Peyer's patch (tissue), 4 donors: ENCODE results near the gene TGFA. TPM values are rescaled to one million over a fixed set of nuclear protein-coding genes. Genes with fewer than 3 reads are reported as not detected.

ENCODE experiments used
- DNase-seq, 3 donors: peaks; one replicate each; pipeline ENCODE4 v3.0.0-alpha.2; 2017 to 2019
- H3K27ac ChIP-seq, 4 donors: fragments of 200-600 bp; sonication (generic); one replicate each; pipeline ENCODE4 v1.5.1; 2016 to 2019
- H3K27me3 ChIP-seq, 2 donors: fragments of 200-600 bp; sonication (generic); one replicate each; pipeline ENCODE4 v1.5.1; 2019
- H3K36me3 ChIP-seq, 3 donors: fragments of 200-600 bp; sonication (generic); one replicate each; pipeline ENCODE4 v1.5.1; 2016 to 2019
- H3K4me1 ChIP-seq, 4 donors: fragments of 200-600 bp; sonication (generic); one replicate each; pipeline ENCODE4 v1.5.1; 2016 to 2019
- H3K4me3 ChIP-seq, 4 donors: fragments of 200-600 bp; sonication (generic); 1 replicate in 3 of 4; 2 replicates in 1 of 4; pipeline ENCODE4 v1.5.1; 2016 to 2019; ENCODE audit warnings: mild to moderate bottlenecking in 1 of 4
- H3K9me3 ChIP-seq, 4 donors: fragments of 200-600 bp; sonication (generic); one replicate each; pipeline ENCODE4 v1.5.1; 2016 to 2019; ENCODE audit warnings: mild to moderate bottlenecking in 1 of 4
- POLR2A ChIP-seq, 2 donors: fragments of 450-650 bp; IDR thresholded peaks; one replicate each; pipeline ENCODE4 v1.5.1; 2017; ENCODE audit warnings: antibody characterized with exemption in 2 of 2, mild to moderate bottlenecking in 2 of 2, moderate library complexity in 2 of 2
- total RNA-seq, 4 donors: library from RNA; depleted of rRNA; stranded (reverse); fragments of >200 nt; gene quantifications; one replicate each; pipeline ENCODE4 v1.1.0, GENCODE V29; 2016
- TF ChIP-seq, protein P1 (sequence below), 6 experiments: fragments of 450-650 bp in 4 of 6; fragments of 200-600 bp in 2 of 6; sonication (generic) in 1 of 6; IDR thresholded peaks; one replicate each; pipeline ENCODE4 v1.5.1; 2017 to 2019; ENCODE audit warnings: antibody characterized with exemption in 6 of 6, mild to moderate bottlenecking in 3 of 6, moderate library complexity in 1 of 6

TGFA gene
- total RNA-seq, 4 donors from 2014 or later: 2.5 to 51.6 (median 37.9) TPM

DNA sequence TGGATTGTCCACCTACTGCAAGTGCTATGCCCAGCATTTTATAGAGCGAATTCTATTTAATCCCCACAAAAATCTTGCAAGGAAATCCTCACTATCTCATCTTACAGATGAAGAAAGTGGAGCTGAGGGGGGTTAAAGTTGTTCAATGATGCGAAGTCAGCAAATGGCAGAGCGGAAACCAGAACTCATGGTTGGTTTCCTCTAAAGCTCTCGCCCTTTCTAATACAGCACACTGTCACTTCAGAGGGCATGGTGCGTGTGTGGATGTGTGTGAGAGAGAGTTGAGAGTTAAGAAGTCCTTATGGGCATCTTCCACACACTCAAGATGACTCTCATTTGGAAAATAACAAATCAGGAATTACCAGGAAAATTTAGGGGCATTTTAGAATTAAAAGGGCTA is 78.4 kb downstream of the TGFA start:
- Histone ChIP-seq H3K4me1 (peaks cover 0 to 6% (median 0%) of the 10 kb centered on the region in 4 donors), H3K9me3 (no peaks in the 10 kb centered on the region), H3K27me3 (no peaks in the 10 kb centered on the region), H3K36me3 (no peaks in the 10 kb centered on the region), H3K4me3 (no peak overlapping the region), H3K27ac (no peak overlapping the region)
- peak in 1 of 3 donors; percentile 18 for DNase-seq
- no peak for TF ChIP-seq POLR2A (IDR thresholded peaks at IDR 0.05)
- TF ChIP-seq, protein P1, sequence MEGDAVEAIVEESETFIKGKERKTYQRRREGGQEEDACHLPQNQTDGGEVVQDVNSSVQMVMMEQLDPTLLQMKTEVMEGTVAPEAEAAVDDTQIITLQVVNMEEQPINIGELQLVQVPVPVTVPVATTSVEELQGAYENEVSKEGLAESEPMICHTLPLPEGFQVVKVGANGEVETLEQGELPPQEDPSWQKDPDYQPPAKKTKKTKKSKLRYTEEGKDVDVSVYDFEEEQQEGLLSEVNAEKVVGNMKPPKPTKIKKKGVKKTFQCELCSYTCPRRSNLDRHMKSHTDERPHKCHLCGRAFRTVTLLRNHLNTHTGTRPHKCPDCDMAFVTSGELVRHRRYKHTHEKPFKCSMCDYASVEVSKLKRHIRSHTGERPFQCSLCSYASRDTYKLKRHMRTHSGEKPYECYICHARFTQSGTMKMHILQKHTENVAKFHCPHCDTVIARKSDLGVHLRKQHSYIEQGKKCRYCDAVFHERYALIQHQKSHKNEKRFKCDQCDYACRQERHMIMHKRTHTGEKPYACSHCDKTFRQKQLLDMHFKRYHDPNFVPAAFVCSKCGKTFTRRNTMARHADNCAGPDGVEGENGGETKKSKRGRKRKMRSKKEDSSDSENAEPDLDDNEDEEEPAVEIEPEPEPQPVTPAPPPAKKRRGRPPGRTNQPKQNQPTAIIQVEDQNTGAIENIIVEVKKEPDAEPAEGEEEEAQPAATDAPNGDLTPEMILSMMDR (IDR thresholded peaks at IDR 0.05): no peak

DNA sequence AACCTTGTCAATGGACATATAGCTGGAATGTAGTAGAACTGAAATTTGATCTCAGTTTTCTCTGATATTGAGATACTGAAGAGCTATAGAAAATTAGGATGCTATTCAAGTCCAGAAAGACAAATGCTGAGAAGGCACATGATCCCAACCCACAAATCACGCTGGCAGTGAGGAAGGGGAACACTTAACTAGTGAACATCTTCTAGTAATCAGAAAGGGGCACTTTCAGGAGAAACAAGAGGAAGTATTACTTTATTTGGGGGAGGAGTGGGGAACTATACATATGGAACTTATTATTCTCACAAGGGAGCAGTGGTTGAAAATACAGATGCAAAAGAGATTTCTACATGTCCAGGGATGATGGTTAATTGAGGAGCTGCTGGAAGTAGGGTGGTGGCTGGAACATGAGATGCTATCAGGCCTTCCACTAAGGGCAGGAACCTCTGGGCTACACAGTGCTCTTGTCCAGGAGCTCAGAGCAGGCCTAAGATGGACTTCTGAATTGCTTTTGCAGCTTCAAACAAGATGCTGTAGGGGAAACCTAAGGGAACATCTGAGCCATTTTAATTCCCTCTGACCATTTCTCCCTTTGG is 79.3 kb downstream of the TGFA start:
- no peaks in the 10 kb centered on the region for H3K36me3 ChIP-seq
- peaks cover 0 to 6% (median 0%) of the 10 kb centered on the region in 4 donors for H3K4me1 ChIP-seq
- H3K4me3 ChIP-seq: no peak overlapping the region
- no peak for DNase-seq
- TF ChIP-seq, protein P1 (IDR thresholded peaks at IDR 0.05): no peak
- TF ChIP-seq POLR2A (IDR thresholded peaks at IDR 0.05): no peak
- H3K9me3 ChIP-seq: no peaks in the 10 kb centered on the region
- no peaks in the 10 kb centered on the region for H3K27me3 ChIP-seq
- no peak overlapping the region for H3K27ac ChIP-seq

DNA sequence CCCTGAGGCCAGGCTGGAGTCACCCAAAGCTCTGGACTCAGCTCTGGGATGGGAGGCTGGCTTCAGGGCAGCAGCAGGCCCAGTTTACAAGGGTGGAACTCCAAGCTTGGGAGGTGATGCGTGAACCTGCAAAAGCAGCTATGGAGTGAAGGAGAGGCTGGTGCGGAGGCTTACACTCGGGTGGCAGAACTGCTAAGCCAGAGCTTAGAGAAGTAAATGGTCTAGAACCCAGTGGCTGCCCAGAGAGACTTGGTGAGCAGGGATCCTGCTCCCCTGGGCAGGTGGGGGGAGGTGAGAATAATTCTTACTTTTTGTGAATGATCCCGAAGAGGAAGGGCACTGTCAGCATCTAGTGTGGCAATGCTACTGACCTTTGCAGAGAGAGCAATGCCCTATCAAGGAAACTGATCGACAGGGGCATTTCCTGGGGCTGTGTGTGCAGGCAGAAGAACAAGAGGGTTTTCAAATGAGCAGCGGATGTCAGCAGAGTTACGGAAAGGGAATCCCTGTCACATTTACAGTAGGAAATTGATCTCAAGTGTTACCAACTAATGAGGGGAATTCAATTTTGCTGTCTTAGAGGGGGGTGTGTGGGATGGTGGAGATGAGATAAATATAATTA is 80.4 kb downstream of the TGFA start:
- Histone ChIP-seq H3K27me3 (no peaks in the 10 kb centered on the region), H3K4me3 (no peak overlapping the region), H3K9me3 (no peaks in the 10 kb centered on the region), H3K4me1 (peaks cover 0 to 6% (median 0%) of the 10 kb centered on the region in 4 donors), H3K27ac (no peak overlapping the region), H3K36me3 (no peaks in the 10 kb centered on the region)
- TF ChIP-seq, protein P1 (IDR thresholded peaks at IDR 0.05): no peak
- TF ChIP-seq POLR2A (IDR thresholded peaks at IDR 0.05): no peak
- no peak for DNase-seq

DNA sequence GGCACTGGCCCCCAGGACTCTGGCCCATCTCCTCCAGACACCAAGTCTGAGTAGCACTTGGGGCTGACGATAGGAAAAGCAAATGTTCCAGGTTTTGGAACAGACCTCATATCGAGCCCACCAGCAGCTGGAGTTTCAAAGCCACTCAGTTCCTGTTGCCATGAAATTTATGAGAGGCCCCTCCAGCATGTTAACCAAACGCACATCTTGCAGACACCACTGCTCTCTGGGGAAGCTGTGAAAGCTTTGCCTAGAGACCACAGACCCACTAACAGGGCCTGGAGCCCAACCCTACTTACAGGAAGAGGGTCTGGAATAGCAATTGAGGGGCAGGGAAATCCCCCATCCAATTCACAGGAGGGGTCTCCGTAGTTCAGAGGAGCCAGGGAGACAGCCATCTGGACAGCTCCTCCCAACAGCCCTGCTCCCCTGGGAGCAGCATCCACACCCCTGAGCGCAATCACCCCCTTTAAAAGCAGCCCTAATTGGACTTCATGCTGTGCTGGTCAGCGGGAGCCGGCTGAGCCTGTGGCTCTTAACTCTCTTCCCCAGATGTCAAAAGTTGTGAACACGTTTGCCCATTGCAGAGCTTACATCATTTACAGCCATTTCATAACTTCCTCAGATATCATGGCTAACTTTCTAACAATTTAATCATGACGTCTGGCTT is 81.3 kb downstream of the TGFA start:
- Histone ChIP-seq H3K27me3 (no peaks in the 10 kb centered on the region), H3K9me3 (no peaks in the 10 kb centered on the region), H3K4me3 (no peak overlapping the region), H3K4me1 (no peaks in the 10 kb centered on the region), H3K36me3 (no peaks in the 10 kb centered on the region), H3K27ac (no peak overlapping the region)
- TF ChIP-seq, protein P1 (IDR thresholded peaks at IDR 0.05): no peak
- TF ChIP-seq POLR2A (IDR thresholded peaks at IDR 0.05): no peak
- DNase-seq: no peak

DNA sequence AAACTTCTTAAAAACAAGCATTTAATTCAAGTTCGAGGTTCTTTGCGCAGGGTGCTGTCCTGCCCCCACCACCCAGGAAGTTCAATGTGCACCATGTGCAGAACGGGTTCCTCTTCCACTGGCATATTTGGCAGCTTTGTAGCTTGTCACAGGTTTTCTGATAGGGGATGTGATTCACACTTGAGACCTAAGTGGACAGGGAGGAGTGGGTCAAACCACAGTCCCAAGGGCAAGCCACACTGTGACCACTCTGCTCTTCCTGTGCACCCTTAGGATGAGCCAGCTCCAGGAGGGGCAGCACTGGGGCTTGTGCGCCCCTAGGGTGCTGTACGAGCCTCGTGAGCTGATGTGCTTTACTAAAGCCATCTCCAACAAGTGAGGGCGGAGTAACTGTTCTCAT is 82.5 kb downstream of the TGFA start:
- Histone ChIP-seq H3K36me3 (no peaks in the 10 kb centered on the region), H3K27me3 (no peaks in the 10 kb centered on the region), H3K4me1 (no peaks in the 10 kb centered on the region), H3K27ac (no peak overlapping the region), H3K9me3 (no peaks in the 10 kb centered on the region), H3K4me3 (no peak overlapping the region)
- no peak for DNase-seq
- TF ChIP-seq, protein P1 (IDR thresholded peaks at IDR 0.05): no peak
- no peak for TF ChIP-seq POLR2A (IDR thresholded peaks at IDR 0.05)
